Stimulated activated CD8-positive, alpha-beta memory T cell treated with anti-CD3 and anti-CD28 coated beads, Interleukin-7, amount 100 ng/mL, for 24 hours (primary cell): ENCODE measurements around the gene ENTHD1.
"Not testable (repeated sequence)": the region's sequence is repeated elsewhere in the genome, so short reads cannot be mapped to it uniquely, and the experiment has no call there.

Experiments used
- DNase-seq: peaks from one replicate; pipeline ENCODE4 v3.0.0-alpha.2; 2020; ENCODE audit warnings: low read depth

Gene ENTHD1

DNA sequence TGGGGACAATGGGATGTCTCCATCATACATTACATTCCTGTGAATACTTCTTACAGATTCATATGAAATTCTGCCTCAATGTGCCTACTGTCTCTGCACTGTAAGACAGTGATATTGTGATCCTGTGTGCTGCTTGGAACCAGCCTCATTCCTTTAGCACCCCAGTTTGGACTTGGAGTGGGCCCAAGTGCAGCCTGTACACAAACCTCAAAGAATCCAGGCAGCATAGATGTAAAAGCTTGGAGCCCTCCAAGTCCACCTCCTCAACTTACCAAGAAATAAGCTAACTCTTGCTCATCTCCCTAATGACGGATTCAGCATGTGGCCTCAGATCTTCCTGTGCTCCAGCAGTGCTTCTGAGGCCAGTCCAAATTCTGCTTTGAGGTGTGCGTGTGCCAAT lies 31.7 kb upstream of the ENTHD1 start:
- DNase-seq, result no peak

DNA sequence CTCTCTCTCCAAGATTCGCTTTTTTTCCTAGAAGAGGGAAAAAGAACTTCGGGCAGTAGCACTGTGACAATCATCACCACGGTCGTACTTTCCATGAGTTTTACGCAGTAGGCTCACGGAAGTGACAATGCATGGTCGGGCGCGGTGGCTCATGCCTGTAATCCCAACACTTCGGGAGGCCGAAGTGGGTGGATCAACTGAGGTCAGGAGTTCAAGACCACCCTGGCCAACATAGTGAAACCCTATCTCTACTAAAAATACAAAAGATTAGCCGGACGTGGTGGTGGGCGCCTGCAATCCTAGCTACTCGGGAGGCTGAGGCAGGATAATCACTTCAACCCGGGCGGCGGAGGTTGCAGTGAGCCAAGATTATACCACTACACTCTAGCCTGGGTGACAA lies 30.7 kb upstream of the ENTHD1 start:
- no peak for DNase-seq

DNA sequence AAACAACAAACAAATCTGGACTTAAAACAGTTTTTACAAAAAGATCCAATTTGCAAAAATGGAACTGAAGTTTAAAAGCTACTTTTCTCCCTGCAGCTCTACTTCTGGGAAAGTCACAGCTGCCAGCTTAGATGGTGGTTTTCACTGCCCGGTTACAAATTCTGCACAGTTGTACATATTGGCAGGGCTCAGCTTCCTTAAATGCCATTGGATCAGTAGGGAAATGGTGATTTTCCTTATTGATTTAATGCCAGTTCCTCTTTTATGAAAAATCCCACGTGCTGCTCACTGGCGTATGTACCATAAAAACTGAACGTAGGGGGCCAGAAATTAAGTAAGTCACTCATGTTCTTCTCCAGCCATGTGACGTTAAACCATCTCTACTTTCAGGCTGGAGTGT lies 30.1 kb upstream of the ENTHD1 start:
- no peak for DNase-seq

DNA sequence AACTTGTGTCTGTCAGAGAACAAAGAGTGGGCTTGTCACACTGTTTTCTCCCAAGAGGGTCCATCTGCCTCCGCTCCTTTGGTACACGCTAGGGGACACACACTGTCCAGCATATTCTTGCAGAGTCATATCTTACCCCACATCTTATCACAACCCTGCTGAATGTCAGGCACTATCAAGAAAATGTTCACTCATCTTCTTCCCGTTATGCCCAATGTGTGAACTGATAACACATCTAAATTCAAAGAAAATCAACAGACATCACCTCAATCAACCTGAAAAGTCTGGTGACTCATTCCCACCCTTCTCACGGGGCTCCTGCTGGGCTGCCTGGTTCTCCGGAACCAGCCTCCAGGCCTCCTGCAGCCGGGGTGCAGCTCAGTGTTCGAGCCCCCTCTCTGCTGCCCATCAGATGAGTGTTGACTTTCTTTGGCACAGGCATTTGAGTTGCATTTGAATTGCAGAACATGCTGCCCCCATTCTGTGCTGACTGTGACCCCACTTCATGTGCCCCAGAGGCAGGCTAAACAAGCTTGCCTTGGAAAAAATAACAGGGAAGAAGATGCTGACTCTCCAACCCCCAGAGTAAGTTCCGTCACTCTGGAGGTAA lies 26.7 kb upstream of the ENTHD1 start:
- DNase-seq, result no peak

DNA sequence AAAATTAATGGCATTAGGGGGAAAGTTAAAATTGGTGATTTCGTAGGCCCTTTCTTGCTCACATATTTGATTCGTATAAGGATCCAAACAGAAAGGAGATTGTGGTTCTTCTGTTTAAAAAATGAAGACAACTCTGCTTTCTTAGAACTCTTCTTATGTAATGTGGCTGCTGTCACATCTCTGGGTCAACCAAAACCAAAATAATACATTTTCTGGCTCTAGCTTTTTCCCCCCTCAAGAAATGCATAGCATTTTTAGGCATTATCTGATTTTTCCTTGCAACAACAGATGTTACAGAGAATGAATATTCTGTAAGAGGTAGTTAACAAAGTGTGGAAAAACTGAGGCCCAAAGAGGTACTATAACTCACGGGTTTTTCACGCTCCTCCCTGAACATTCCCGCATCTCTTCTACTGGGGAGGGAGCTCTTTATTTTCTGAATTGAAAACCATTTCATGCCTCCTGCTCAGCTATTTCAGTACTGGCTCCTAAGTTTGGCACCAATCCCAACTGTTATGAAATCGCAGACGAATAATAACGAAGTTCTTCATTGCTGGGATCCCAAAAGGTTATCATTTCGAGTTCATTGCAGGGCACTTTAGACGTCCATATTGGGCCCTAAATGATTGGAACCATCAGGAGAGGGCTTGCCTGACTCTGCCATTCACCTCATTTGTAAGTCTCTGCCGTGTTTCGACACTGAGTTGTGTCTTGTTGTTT lies 24.4 kb upstream of the ENTHD1 start:
- no peak for DNase-seq

DNA sequence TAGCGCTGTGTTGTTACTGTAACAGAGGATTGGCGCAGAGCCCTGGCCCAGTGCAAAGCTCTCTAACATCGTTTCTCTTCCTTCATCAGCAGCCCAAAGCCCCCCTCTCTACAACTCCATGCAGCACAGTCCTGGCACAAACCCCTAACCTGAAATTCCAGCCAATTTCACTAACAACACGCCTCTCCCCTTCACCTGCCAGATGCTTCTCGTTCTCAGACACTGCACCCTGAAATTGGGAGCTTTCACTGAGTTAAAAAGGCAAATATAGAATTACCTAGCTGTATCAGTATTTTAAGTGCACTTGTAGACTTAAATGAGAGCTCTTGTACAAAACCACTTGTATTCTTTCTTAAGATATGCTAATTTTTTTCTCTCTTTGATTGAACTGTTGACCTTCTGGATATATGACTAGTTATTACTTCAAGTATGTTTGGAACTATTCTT lies 23.7 kb upstream of the ENTHD1 start:
- no peak for DNase-seq

DNA sequence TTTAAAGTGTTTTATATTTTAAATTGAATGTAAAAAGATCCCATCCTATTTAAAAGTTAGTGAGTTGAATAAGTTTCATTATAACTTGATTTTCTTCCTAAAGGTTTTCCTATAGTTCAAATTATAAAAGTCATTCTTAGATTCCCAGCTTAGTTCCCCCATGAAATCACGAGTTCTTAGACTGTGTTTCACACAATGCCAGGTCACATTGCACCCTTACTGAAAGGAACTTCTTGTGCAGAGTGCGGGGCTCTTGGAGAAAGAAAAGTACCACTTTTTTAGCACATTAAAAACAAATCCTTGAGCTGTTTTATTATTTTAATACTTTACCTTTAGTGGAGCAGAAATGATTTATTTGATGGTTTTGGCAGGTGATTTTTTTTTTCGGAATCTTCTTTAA lies 22.9 kb upstream of the ENTHD1 start:
- no peak for DNase-seq

DNA sequence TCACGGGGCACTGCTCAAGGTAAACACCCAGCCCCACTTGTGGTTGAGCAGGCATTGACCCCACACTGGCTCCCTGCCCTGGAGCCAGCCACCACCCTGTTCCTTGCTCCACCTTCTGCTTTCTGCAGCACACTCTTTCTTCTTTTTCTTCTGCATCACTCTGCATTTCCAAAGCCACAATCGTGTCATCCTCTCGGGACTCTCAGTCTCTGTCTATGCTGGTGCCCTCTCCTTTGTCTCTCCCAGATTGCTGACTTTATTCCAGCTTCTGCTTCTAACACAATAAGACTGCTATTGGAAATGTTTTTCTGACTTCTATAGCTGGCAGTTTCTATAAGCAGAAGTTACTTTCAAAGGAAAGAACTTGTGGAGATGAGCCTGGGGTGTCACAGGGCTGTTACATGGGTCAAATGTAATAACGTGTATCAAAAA lies 21.8 kb upstream of the ENTHD1 start:
- no peak for DNase-seq

DNA sequence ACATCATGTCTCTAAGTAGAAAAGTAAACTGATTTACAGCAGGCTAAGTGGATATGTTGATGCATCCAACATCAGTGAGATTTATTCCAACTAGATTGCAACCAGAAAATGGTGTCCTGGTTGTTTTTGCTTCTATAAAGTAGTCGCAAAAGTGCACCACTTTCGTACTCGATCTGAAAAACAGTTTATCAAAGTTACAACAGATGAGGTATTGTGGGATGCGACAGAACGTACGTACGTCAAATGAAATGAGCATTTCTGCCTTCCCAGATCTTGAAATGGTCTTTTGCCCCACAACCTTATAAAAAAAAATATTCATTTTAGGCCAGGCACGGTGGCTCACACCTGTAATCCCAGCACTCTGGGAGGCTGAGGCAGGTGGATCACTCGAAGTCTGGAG lies 21.0 kb upstream of the ENTHD1 start:
- no peak for DNase-seq

DNA sequence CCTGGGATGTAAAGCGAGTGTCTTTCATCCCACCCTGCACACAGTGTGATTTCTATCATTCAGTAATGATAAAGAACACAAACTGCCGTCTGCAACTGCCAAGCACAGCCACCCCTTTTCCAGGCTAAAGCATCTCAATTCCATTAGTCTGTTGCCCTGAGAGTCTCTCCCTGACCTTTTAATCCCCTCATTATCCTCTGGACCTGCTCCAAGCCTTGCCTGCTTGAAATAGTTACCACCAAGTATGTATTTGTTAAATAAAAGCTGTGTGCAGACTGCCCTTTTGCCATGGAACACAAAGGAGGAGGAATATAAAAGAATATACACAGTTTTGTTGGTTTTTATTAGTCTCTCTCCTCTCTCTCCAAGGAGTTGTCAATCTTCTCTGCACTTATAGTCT lies 20.3 kb upstream of the ENTHD1 start:
- no peak for DNase-seq

DNA sequence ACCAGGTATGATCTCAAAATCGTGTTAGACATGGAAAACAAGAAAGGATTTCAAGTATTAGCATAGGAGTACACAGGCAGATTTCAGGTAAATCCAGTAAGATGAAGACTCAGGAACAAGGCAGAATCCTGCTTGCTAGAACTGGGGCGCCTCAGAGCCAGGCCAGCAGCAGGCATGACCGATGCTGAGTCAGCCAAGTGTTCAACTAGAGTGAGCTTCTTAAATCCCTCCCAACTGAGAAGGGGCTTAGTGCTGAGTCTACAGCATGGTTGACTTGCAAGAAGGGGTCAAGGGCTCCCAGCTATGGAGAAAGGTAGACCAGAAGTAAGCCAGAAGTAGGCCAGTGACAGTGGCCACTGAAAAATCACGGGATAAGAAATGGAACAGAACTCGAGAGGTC lies 19.8 kb upstream of the ENTHD1 start:
- DNase-seq, result no peak

DNA sequence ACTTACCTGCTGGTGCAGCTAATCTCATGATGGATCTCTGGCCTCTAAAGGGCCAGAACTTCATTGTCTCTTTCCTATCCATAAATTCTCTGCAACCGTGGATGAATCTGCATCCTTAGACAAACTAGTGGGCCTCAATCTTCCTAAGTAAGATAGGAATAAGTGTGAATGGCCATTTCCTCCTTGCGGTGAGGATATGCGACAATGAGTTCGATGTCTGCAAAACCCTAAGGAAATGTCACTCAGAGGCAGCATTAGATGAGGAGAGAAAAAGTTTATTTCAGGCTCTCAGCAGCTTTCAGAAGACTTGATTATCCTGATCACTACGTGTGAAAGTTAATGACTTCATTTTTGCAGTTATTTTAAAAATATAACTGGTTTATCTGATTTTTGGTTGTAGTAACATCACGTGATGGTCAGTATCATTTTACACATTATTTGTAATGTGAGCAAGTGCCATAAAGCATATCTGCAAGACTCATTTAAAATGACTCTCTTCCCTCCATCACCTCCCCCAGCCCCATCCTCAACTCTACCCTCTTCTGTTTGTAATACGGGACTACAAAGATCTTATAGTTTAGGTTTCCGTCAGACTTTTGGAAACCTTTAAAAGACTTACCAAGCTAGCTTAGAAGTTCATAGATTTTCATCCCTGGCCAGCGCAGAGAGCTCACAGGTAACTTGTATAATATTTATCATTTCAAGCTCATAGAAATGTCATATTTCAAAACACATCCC lies 17.5 kb upstream of the ENTHD1 start:
- DNase-seq, result no peak

DNA sequence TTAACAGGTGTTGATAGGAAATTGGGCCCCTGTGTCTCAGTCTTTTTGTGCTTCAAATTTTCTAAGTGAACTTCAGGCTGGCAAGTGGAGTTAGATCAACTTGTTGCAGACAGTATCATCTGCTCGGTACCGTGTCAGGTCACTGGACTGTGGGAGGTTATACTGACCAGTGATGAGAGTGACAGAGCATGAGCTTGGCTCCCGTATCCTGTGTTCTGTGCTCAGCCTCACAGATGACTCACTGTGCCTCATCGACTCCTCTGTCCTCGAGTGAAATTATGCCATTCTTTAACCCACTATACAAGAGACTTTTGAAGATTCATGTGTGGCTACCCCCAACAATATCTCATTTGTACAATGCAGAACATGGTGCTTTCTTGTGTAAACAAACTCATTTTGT lies 15.2 kb upstream of the ENTHD1 start:
- DNase-seq, result no peak

DNA sequence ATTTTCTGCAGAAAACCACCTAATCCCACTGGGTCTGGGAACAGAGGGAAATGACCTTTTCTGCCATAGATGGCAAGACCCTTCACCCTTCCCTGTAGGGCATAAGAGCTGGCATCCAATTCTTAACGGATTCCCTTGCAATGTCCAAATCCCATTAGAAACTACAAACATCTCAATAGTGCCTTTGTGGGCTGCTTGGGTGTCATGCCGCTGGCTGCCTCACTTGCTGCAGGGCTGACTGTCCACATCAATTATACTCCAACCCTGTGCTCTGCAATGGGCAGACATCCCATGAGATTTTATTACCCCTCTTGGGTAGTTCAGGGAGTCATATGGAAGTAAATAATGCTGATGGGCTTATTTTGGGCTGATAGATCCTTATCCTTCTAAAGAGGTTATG lies 14.6 kb upstream of the ENTHD1 start:
- no peak for DNase-seq

DNA sequence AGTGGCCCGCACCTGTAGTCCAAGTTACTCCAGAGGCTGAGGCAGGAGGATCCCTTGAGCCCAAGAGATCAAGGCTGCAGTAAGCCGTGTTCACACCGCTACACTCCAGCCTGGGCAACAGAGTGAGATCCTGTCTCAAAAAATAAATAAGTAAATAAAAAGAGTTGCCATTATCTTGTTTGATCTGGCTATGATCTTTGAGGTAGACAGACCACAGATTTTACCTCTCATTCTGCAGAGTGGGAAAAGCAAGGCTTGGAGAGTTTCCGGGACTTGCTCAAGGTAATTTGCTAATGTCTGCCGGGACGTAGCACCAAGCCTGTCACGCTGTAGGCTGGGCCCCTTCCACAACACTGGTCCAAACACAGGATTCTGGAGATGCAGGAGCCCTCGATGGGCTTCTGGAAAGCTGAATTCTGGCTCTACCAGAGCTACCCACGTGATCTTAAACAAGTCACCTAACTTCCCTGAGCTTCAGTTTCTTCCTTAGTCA lies 14.1 kb upstream of the ENTHD1 start:
- DNase-seq, result no peak

DNA sequence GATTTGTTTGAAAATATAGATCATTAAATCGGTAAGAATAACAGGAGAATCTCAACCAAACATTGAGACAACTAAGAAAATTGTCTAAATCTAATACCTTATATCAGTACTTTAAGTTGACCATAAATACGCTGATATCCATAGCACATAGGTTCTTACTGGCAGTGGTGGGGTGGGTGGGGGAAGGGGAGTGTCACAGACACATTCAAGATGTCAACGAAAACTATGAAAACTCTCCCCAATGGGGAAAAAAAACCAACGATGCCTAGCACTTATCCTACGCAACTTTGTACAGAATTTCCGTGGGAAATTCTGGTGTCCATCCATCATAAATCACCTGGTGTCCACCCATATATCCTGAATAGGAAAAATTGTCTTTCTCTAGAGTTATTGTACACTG lies 13.5 kb upstream of the ENTHD1 start:
- no peak for DNase-seq

DNA sequence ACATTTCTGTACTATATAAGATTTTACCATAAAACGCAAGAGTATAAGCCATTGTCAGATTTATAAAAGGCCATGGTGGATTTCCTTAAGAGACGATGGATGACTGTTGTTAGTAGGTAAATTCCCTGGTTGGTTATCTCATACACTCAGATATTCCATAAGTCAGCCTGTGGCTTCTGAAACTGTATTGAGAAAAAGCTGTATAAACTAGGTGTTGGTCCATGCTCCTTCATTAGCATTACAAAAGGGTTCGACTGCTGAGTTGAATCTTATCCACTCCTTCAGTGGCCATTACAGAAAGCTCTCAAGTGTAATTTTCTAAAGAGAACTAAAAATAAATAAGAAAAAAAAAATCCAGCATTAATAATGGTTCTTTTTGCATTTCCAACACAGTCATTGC lies 12.6 kb upstream of the ENTHD1 start:
- DNase-seq, result no peak

DNA sequence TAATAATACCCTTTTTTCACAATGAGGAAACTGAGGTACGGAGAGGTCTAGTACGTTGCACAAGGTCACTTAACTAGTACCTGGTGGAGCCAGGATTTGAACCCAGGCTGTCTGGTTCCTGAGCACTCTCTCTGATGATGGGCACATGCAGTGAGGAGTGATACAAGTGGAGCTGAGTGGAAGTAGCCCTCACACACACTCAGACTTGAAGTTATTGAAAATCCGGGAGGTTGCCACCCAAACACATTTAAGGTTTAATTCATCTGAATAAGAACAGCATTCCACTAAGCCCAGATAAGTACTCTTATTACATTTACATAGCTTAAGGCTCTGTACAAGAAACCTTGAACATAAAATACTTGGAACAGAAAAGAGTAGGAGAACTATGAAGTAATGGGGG lies 12.1 kb upstream of the ENTHD1 start:
- DNase-seq, result no peak

DNA sequence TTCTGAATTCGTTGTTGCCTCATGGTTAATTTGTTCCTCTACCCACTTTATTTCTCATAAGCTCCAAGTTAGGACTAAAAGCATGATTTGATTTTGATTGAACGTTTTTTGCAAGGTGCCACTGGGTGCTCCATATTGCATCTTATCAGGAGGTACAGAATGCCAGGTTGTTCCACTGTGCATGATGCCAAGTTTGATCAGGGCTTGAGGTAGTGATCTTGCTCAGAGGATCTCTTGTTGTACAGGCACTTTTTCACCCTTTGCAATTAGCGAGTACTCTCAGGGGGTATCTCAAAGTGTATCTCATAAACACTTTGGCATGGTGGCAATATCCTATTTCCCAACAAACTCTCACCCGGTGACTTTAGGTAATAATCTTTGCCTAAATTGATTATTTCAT lies 11.3 kb upstream of the ENTHD1 start:
- no peak for DNase-seq

DNA sequence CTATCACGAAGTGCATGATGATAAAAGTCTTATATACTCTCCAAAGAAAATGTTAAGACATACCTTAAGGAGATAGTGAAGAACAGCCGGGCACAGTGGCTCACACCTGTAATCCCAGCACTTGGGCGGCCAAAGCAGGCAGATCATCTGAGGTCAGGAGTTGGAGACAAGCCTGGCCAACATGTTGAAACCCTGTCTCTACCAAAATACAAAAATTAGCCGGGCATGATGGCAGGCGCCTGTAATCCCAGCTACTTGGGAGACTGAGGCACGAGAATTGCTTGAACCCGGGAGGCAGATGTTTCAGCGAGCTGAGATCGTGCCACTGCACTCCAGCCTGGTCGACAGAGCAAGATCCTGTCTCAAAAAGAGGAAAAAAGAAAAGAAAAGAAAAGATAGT lies 10.5 kb upstream of the ENTHD1 start:
- DNase-seq, result not testable (repeated sequence)

DNA sequence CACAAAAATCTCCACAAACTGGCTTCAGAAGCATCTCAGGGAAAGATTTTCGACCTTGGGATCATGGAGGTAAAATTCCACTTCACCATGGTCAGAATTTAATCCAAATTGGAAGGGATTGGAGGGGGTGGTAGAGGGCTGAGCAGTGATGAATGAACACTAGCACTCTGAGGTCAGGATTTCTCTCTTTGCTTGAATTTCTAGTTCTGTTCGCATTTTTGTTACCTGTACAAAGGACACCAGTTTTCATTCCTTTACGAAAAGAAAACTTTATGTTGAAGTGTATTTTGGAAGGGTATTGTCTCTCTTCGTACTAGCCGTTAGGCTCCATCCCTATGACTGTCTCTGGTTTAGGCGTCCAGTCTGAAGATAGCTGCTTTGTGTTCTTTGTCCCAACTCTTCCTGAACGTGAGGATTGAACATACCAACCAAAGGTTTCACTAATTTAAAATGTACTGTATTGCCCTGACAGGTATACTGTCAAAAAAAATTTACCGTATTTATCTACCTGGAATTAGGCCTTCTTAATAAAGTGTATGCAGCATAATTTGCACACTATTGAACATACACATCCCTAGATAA lies 8.1 kb upstream of the ENTHD1 start:
- no peak for DNase-seq

DNA sequence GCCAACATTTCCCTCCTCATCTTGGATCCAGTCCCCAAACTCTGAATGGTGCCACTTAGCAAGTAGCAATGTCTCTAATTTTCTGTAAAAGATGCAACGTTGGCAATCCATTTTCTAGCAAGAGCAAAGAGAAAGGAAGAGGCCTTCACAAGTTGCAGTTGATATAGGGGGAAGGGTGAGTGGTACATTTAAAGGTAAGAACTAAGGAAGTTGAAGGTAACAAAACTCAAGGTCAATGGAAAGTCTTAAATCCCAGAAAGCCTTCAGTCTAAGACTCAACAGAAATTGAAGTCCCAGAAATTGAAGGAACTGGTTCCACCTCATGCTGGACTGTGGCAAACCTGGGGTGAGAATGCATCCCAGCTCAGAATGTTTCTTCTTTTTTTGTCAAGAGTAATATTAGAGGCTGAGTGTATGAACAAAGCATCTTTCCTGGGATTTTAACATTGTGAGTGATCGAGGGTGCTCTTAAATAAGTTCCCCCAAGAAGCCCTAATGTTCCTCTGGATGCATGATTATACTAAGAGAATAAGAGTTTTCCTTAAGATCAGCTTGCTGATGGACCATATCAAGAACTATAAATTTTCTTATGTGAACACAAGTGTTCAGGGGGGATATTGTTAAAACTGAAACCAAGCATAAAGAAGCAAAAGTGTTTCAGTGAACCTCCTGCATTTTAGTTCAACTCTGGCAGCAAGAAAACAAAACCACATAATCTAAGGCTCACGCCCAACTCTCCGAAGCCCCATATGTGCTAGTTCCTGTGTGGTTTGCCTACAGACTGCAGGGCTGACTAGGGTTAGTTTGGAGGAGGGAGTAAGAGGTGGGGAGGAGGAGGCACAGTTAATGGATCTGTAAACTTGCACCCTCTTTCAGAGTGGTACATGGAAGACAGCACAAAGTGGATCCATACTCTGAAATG lies 7.0 kb upstream of the ENTHD1 start, which contains the start of gene GRAP2:
TSS of gene GRAP2 (plus strand) at position 779 of the 922 bp plus-strand sequence. CDS start 46,023 bp downstream, outside the sequence.
- no peak for DNase-seq
